Fibroblast of lung (primary cell): ENCODE data around the gene CCNG2. TPM values are rescaled to one million over a fixed set of nuclear protein-coding genes. Genes with fewer than 3 reads are reported as not detected.

Experiments
- DNase-seq, 2 donors: peaks; one replicate each; pipeline versions ENCODE4 v3.0.0 to v3.0.0-alpha.2; 2010; ENCODE audit warnings: low read depth in 2 of 2
- H2AFZ ChIP-seq: 2 replicates; pipeline ENCODE4 v1.5.1; 2012; ENCODE audit warnings: low read length, control low read depth, inconsistent platforms
- H3K27ac ChIP-seq: 2 replicates; pipeline ENCODE4 v1.5.1; 2011; ENCODE audit warnings: low read length, control low read depth; ENCODE audit not compliant: insufficient read depth
- H3K27me3 ChIP-seq: 2 replicates; pipeline ENCODE4 v1.5.1; 2011; ENCODE audit warnings: mild to moderate bottlenecking, low read length; ENCODE audit not compliant: control insufficient read depth, insufficient read depth
- H3K36me3 ChIP-seq: 2 replicates; pipeline ENCODE4 v1.5.1; 2011; ENCODE audit warnings: low read length; ENCODE audit not compliant: control insufficient read depth, insufficient read depth
- H3K4me1 ChIP-seq: 2 replicates; pipeline ENCODE4 v1.5.1; 2011; ENCODE audit warnings: low read length; ENCODE audit not compliant: control insufficient read depth, insufficient read depth; ENCODE audit errors: extremely low read depth
- H3K4me2 ChIP-seq: 2 replicates; pipeline ENCODE4 v1.5.1; 2011; ENCODE audit warnings: low read length, control low read depth; ENCODE audit not compliant: insufficient read depth; ENCODE audit errors: extremely low read depth
- H3K4me3 ChIP-seq, 4 experiments: fragments of 200-600 bp in 1 of 4; sonication (generic) in 1 of 4; replicated peaks in 1 of 4; 2 replicates each; pipeline ENCODE4 v1.5.1; 2011 to 2016; ENCODE audit warnings: low read length in 4 of 4, low read depth in 3 of 4, mild to moderate bottlenecking in 3 of 4, control low read depth in 2 of 4, inconsistent platforms in 1 of 4, mixed read lengths in 1 of 4; ENCODE audit not compliant: insufficient read depth in 1 of 4; ENCODE audit errors: control extremely low read depth in 1 of 4
- H3K79me2 ChIP-seq: 2 replicates; pipeline ENCODE4 v1.5.1; 2012; ENCODE audit warnings: mild to moderate bottlenecking, low read length, inconsistent platforms; ENCODE audit not compliant: control insufficient read depth, insufficient read depth
- H3K9ac ChIP-seq: 2 replicates; pipeline ENCODE4 v1.5.1; 2011; ENCODE audit warnings: mild to moderate bottlenecking, low read length, control low read depth; ENCODE audit not compliant: insufficient read depth
- H3K9me3 ChIP-seq: 2 replicates; pipeline ENCODE4 v1.5.1; 2012; ENCODE audit warnings: low read depth, low read length; ENCODE audit not compliant: control insufficient read depth, insufficient read depth
- H4K20me1 ChIP-seq: 2 replicates; pipeline ENCODE4 v1.5.1; 2011; ENCODE audit warnings: low read length; ENCODE audit not compliant: control insufficient read depth, insufficient read depth; ENCODE audit errors: extremely low read depth
- CTCF ChIP-seq, 2 donors: IDR thresholded peaks in 1 of 2; conservative IDR thresholded peaks in 1 of 2; 1 replicate in 1 of 2; 2 replicates in 1 of 2; pipeline ENCODE4 v1.5.1; 2011 to 2012; ENCODE audit warnings: low read length in 2 of 2, control low read depth in 1 of 2, inconsistent platforms in 1 of 2, low read depth in 1 of 2, mild to moderate bottlenecking in 1 of 2
- EZH2 ChIP-seq: IDR thresholded peaks from 2 replicates; pipeline ENCODE4 v1.5.1; 2012; ENCODE audit warnings: low read length, control low read depth, mild to moderate bottlenecking; ENCODE audit errors: missing control alignments
- polyA plus RNA-seq, 2 donors: library from polyadenylated mRNA; depleted of rRNA in 1 of 2; stranded (reverse) in 1 of 2; unstranded in 1 of 2; fragments of >200 nt; gene quantifications; 2 replicates each; pipeline ENCODE4 v1.2.1, GENCODE V29; 2011 to 2012; ENCODE audit warnings: missing spikeins in 1 of 2
- total RNA-seq: library from RNA; depleted of rRNA; stranded (reverse); fragments of >200 nt; gene quantifications from 2 replicates; pipeline ENCODE4 v1.2.1, GENCODE V29; 2014

Gene CCNG2
- total and polyA plus RNA-seq, 2 donors (not counting 1 experiment from before 2014, with no cell fraction given), result 20.1 to 30.3 TPM

DNA sequence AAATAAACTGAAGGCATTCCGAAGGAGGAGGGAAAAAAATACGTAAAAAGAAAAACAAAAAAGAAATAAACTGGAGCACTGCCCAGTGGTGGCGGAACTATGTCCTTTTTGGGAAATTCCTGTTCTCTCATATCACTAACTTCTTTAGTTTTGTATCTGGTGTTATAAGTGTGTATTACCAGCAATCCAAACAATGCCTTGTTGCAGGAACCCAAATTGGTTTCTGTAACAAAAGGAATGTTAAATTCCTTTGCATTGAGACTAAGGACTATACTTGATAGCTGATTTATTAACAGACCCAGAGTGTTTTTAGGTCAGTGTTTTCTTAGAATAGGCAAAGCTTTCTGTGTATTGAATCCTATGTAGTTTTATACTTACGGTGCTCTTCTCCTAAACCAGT, 6.6 kb downstream of the CCNG2 start:
- H3K4me2 ChIP-seq, result no peak overlapping the region
- H3K9me3 ChIP-seq, result no peaks in the 10 kb centered on the region
- peak in 1 of 2 donors; percentile 38 for DNase-seq
- no peaks in the 10 kb centered on the region for H3K79me2 ChIP-seq
- no peaks in the 10 kb centered on the region for H3K4me1 ChIP-seq
- H3K27ac ChIP-seq, result no peak overlapping the region
- H2AFZ ChIP-seq, result no peak overlapping the region
- no peak overlapping the region for H3K4me3 ChIP-seq
- H3K9ac ChIP-seq, result no peak overlapping the region
- TF ChIP-seq EZH2, result no peak
- no peak for TF ChIP-seq CTCF (conservative IDR thresholded peaks at IDR 0.05 in 1 of 2, IDR thresholded peaks at IDR 0.05 in 1 of 2; ENCODE audit: low read depth in 1 of 2, low read length in 2 of 2)
- H3K36me3 ChIP-seq, result peaks cover 4% of the 10 kb centered on the region
- H3K27me3 ChIP-seq, result no peaks in the 10 kb centered on the region
- no peaks in the 10 kb centered on the region for H4K20me1 ChIP-seq

DNA sequence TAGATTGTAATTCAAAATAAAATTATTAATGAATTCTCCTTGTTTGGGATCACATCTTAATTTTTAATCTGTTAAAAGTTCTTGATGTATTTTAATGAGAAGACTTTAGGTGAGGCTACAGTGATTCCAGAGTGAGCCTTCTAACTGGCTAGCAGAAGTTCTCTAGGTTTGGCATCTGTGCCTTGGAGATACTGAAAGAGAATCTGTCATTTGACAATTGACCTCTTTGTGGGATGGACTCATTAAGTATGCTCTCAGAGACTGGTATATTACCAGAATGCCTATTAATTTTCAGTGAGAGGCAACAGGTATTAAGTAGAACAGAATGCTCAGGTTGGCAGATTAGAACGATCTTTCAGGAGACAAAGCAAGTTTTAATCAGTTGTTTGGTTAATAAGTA, 10.2 kb downstream of the CCNG2 start:
- H3K9ac ChIP-seq, result no peak overlapping the region
- no peak overlapping the region for H3K4me3 ChIP-seq
- H3K4me1 ChIP-seq, result peaks cover 5% of the 10 kb centered on the region
- no peak overlapping the region for H3K27ac ChIP-seq
- DNase-seq, result no peak
- H3K9me3 ChIP-seq, result no peaks in the 10 kb centered on the region
- H3K27me3 ChIP-seq, result no peaks in the 10 kb centered on the region
- no peak for TF ChIP-seq EZH2
- no peak for TF ChIP-seq CTCF (conservative IDR thresholded peaks at IDR 0.05 in 1 of 2, IDR thresholded peaks at IDR 0.05 in 1 of 2; ENCODE audit: low read depth in 1 of 2, low read length in 2 of 2)
- peaks cover 3% of the 10 kb centered on the region for H3K36me3 ChIP-seq
- no peak overlapping the region for H3K4me2 ChIP-seq
- no peaks in the 10 kb centered on the region for H3K79me2 ChIP-seq
- no peak overlapping the region for H2AFZ ChIP-seq
- H4K20me1 ChIP-seq, result no peaks in the 10 kb centered on the region

DNA sequence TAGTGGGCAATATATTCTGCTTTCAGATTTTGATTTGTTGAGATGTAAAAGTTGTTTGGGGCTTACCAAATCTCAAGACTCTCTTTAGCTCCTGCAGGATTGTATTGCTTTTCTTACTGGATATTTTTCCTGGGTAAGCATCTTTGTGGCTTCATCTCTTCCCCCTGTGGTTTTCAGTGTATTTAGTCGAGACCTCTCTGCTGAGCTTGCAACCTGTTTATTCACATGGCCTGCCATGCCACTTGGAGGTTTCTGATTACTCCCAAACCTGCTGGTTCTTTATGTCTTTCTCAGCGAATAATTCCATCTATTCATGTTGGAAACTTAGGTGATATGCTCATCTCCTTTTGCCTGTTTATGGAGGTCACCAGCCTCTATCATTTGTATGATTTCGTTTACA, 10.9 kb downstream of the CCNG2 start:
- H3K9ac ChIP-seq, result no peak overlapping the region
- no peaks in the 10 kb centered on the region for H3K27me3 ChIP-seq
- peaks cover 8% of the 10 kb centered on the region for H3K4me1 ChIP-seq
- no peak overlapping the region for H2AFZ ChIP-seq
- no peak overlapping the region for H3K4me3 ChIP-seq
- H3K36me3 ChIP-seq, result peaks cover 2% of the 10 kb centered on the region
- no peak overlapping the region for H3K27ac ChIP-seq
- H4K20me1 ChIP-seq, result no peaks in the 10 kb centered on the region
- H3K79me2 ChIP-seq, result no peaks in the 10 kb centered on the region
- TF ChIP-seq EZH2, result no peak
- TF ChIP-seq CTCF (conservative IDR thresholded peaks at IDR 0.05 in 1 of 2, IDR thresholded peaks at IDR 0.05 in 1 of 2; ENCODE audit: low read depth in 1 of 2, low read length in 2 of 2), result no peak
- no peak for DNase-seq
- H3K9me3 ChIP-seq, result no peaks in the 10 kb centered on the region
- no peak overlapping the region for H3K4me2 ChIP-seq
